WTC11 (cell line): ENCODE data around the gene PSMC3. TPM values are rescaled to one million over a fixed set of nuclear protein-coding genes. Genes with fewer than 3 reads are reported as not detected.

Source experiments
- ATAC-seq: fragments of 200-7000 bp; cut with Tn5 transposase; 2 replicates; pipeline ENCODE4 v1.10.0; 2021; ENCODE audit warnings: mild to moderate bottlenecking, moderate library complexity
- CTCF ChIA-PET: fragments of 300-600 bp; sonication (Branson Sonifier 250); formaldehyde crosslinking; loops from one replicate; lab custom pipeline; 2021; ENCODE audit warnings: antibody characterized with exemption; lab: Charles Lee
- POLR2A ChIA-PET: fragments of 350-600 bp; sonication (Branson Sonifier 250); formaldehyde crosslinking; loops from one replicate; lab custom pipeline; 2021; ENCODE audit warnings: antibody characterized with exemption; lab: Charles Lee
- DNase-seq: peaks from one replicate; pipeline ENCODE4 v3.0.0; 2021; ENCODE audit warnings: low spot score
- H3K27ac Mint-ChIP-seq: 2 replicates; pipeline ENCODE4 v1.8.0; 2021; ENCODE audit warnings: mixed read lengths
- H3K27me3 Mint-ChIP-seq: 2 replicates; pipeline ENCODE4 v1.8.0; 2021; ENCODE audit warnings: low read depth, mild to moderate bottlenecking, moderate library complexity, mixed read lengths
- H3K36me3 Mint-ChIP-seq: 2 replicates; pipeline ENCODE4 v1.8.0; 2021; ENCODE audit warnings: mixed read lengths
- H3K4me1 Mint-ChIP-seq: 2 replicates; pipeline ENCODE4 v1.8.0; 2022; ENCODE audit warnings: mixed read lengths
- H3K4me3 Mint-ChIP-seq: 2 replicates; pipeline ENCODE4 v1.8.0; 2021; ENCODE audit warnings: mild to moderate bottlenecking, moderate library complexity, mixed read lengths
- H3K9me3 Mint-ChIP-seq: 2 replicates; pipeline ENCODE4 v1.8.0; 2021; ENCODE audit warnings: mixed read lengths
- AFF4 ChIP-seq: sonication (generic); formaldehyde crosslinking; IDR thresholded peaks from 2 replicates; pipeline ENCODE4 v1.8.1; 2023; ENCODE audit warnings: mild to moderate bottlenecking, missing genetic modification reagents, borderline replicate concordance
- ARID4B ChIP-seq: sonication (generic); formaldehyde crosslinking; IDR thresholded peaks from 2 replicates; pipeline ENCODE4 v1.8.0; 2023; ENCODE audit warnings: missing genetic modification reagents, mild to moderate bottlenecking, borderline replicate concordance
- CREM ChIP-seq: sonication (generic); formaldehyde crosslinking; IDR thresholded peaks from 2 replicates; pipeline ENCODE4 v1.8.1; 2022; ENCODE audit warnings: mild to moderate bottlenecking, missing genetic modification reagents, moderate library complexity
- CTCF ChIP-seq: fragments of 200-600 bp; IDR thresholded peaks from 2 replicates; pipeline ENCODE4 v1.8.0; 2022; ENCODE audit warnings: antibody characterized with exemption
- E2F5 ChIP-seq: sonication (generic); formaldehyde crosslinking; IDR thresholded peaks from 2 replicates; pipeline ENCODE4 v1.8.1; 2022; ENCODE audit warnings: mild to moderate bottlenecking, moderate library complexity, missing genetic modification reagents
- ERG ChIP-seq: fragments of 250-450 bp; sonication (Bioruptor Pico); IDR thresholded peaks from 2 replicates; pipeline ENCODE4 v1.8.0; 2021; ENCODE audit warnings: mild to moderate bottlenecking
- GRHL2 ChIP-seq: fragments of 250-450 bp; sonication (Bioruptor Pico); IDR thresholded peaks from 2 replicates; pipeline ENCODE4 v1.8.0; 2022; ENCODE audit warnings: mild to moderate bottlenecking, moderate library complexity; ENCODE audit not compliant: insufficient replicate concordance, severe bottlenecking
- IRF2 ChIP-seq: sonication (generic); formaldehyde crosslinking; IDR thresholded peaks from 2 replicates; pipeline ENCODE4 v1.8.0; 2022; ENCODE audit warnings: low read depth, missing genetic modification reagents, borderline replicate concordance
- NFATC4 ChIP-seq: fragments of 250-450 bp; sonication (Bioruptor Pico); IDR thresholded peaks from 2 replicates; pipeline ENCODE4 v1.9.0; 2021; ENCODE audit warnings: mild to moderate bottlenecking
- NFYB ChIP-seq: sonication (generic); formaldehyde crosslinking; conservative IDR thresholded peaks from 2 replicates; pipeline ENCODE4 v1.8.0; 2022; ENCODE audit warnings: low read depth, missing genetic modification reagents
- NR2C2 ChIP-seq: sonication (generic); formaldehyde crosslinking; IDR thresholded peaks from 2 replicates; pipeline ENCODE4 v1.8.0; 2022; ENCODE audit warnings: mild to moderate bottlenecking, missing genetic modification reagents
- PREB ChIP-seq: sonication (generic); formaldehyde crosslinking; IDR thresholded peaks from 2 replicates; pipeline ENCODE4 v1.8.1; 2022; ENCODE audit warnings: mild to moderate bottlenecking, missing genetic modification reagents, moderate library complexity, borderline replicate concordance
- SOX15 ChIP-seq: fragments of 250-450 bp; sonication (Bioruptor Pico); IDR thresholded peaks from 2 replicates; pipeline ENCODE4 v1.9.0; 2021; ENCODE audit warnings: mild to moderate bottlenecking
- ZMAT4 ChIP-seq: fragments of 250-450 bp; sonication (Bioruptor Pico); IDR thresholded peaks from 2 replicates; pipeline ENCODE4 v1.9.0; 2021; ENCODE audit warnings: mild to moderate bottlenecking
- ZNF232 ChIP-seq: sonication (generic); formaldehyde crosslinking; IDR thresholded peaks from 2 replicates; pipeline ENCODE4 v1.8.0; 2022; ENCODE audit warnings: mild to moderate bottlenecking, missing genetic modification reagents
- total RNA-seq: library from RNA; stranded (reverse); gene quantifications from 3 replicates; pipeline ENCODE4 v1.2.3, GENCODE V29; 2021

PSMC3 gene
- total RNA-seq, 1 experiment from 2014 or later, result 162 TPM

- Mint-ChIP-seq H3K4me3 (no peak overlapping the region), H3K36me3 (no peaks in the 10 kb centered on the region), H3K9me3 (no peaks in the 10 kb centered on the region), H3K27me3 (no peaks in the 10 kb centered on the region; the same call in 1 of the 2 replicates), H3K27ac (no peak overlapping the region), H3K4me1 (peaks cover 2% of the 10 kb centered on the region; the same call in 1 of the 2 replicates)
- ATAC-seq (no peak), DNase-seq (no peak)
- POLR2A ChIA-PET, result no interaction called here
- no peak for TF ChIP-seq GRHL2 (CRISPR knock-in tag)
- no peak for TF ChIP-seq ARID4B (CRISPR knock-in tag)
- no peak for TF ChIP-seq ERG
- CTCF ChIA-PET, result interaction anchor here (0.8 to 0.9 kb wide), 2 partner anchors 24 to 76 kb away, joined by 3 to 6 read pairs; no protein-coding TSS in a partner anchor
Observed at GRCh38 chr11:47378836-47379170, 47.4 kb downstream of the PSMC3 start.

GRCh38 chr11:47378010-47378835 lies 48.0 kb downstream of the PSMC3 start, which contains the start of gene SPI1:
SPI1 (minus strand) TSS chr11:47378547; CDS start chr11:47378353, 194 bp downstream.
- CTCF ChIA-PET, result interaction anchor here (0.8 to 0.9 kb wide), 2 partner anchors 23 to 76 kb away, joined by 3 to 6 read pairs; no protein-coding TSS in a partner anchor
- no peak within 1 kb of the TSS for H3K4me3 Mint-ChIP-seq
- H3K27ac Mint-ChIP-seq, result no peak within 1 kb of the TSS
- POLR2A ChIA-PET, result no interaction called here
- no peaks in the 10 kb centered on the region for H3K9me3 Mint-ChIP-seq
- peaks cover 2% of the 10 kb centered on the region; the same call in 1 of the 2 replicates for H3K4me1 Mint-ChIP-seq
- no peak for TF ChIP-seq NFATC4
- no peak for TF ChIP-seq IRF2 (CRISPR knock-in tag)
- TF ChIP-seq ZNF232 (CRISPR knock-in tag), result no peak
- TF ChIP-seq ZMAT4 (CRISPR knock-in tag), result no peak
- ATAC-seq, result peak; percentile 7; the same call in 1 of the 2 replicates
- H3K27me3 Mint-ChIP-seq, result no peaks in the 10 kb centered on the region; the same call in 1 of the 2 replicates
- DNase-seq, result no peak
- H3K36me3 Mint-ChIP-seq, result no peaks in the 10 kb centered on the region

GRCh38 chr11:47377571-47378009 lies 48.6 kb downstream of the PSMC3 start:
- DNase-seq (no peak), ATAC-seq (no peak)
- Mint-ChIP-seq H3K4me3 (no peak overlapping the region), H3K36me3 (no peaks in the 10 kb centered on the region), H3K4me1 (peaks cover 2% of the 10 kb centered on the region; the same call in 1 of the 2 replicates), H3K27ac (no peak overlapping the region), H3K27me3 (no peaks in the 10 kb centered on the region), H3K9me3 (no peaks in the 10 kb centered on the region)
- ChIA-PET CTCF (interaction anchor here (1.4 to 1.5 kb wide), 2 partner anchors 23 to 34 kb away, joined by 4 to 9 read pairs; no protein-coding TSS in a partner anchor), POLR2A (no interaction called here)
- TF ChIP-seq NFYB (CRISPR knock-in tag) (no peak), NR2C2 (CRISPR knock-in tag) (no peak), PREB (CRISPR knock-in tag) (no peak), NFATC4 (no peak), CREM (CRISPR knock-in tag) (no peak), SOX15 (CRISPR knock-in tag) (no peak), AFF4 (no peak), E2F5 (CRISPR knock-in tag) (no peak), CTCF (no peak)
